GM23338 (cell line): Measurements from ENCODE around the gene RALGPS1. TPM values are rescaled to one million over a fixed set of nuclear protein-coding genes. Genes with fewer than 3 reads are reported as not detected.

Experiments
- ATAC-seq: fragments of 200-7000 bp; cut with Tn5 transposase; 3 replicates; pipeline ENCODE4 v1.9.1; 2020
- DNase-seq: peaks from one replicate; pipeline ENCODE4 v3.0.0-alpha.2; 2015; ENCODE audit warnings: low spot score
- H2AFZ ChIP-seq: fragments of 200-600 bp; sonication (generic); 2 replicates; pipeline ENCODE4 v1.8.0; 2016; ENCODE audit warnings: antibody characterized with exemption, mild to moderate bottlenecking, moderate library complexity
- H3F3A ChIP-seq: fragments of 200-600 bp; sonication (generic); replicated peaks from 2 replicates; pipeline ENCODE4 v1.8.0; 2017; ENCODE audit warnings: antibody characterized with exemption, mixed run types, low read depth
- H3K27ac ChIP-seq: fragments of 200-600 bp; sonication (generic); 2 replicates; pipeline ENCODE4 v1.6.1; 2016; ENCODE audit warnings: low read depth
- H3K27me3 ChIP-seq: fragments of 200-600 bp; sonication (generic); 2 replicates; pipeline ENCODE4 v1.8.0; 2016; ENCODE audit warnings: mild to moderate bottlenecking, mixed run types, moderate library complexity; ENCODE audit not compliant: insufficient read depth
- H3K36me3 ChIP-seq: fragments of 200-600 bp; sonication (generic); 2 replicates; pipeline ENCODE4 v1.8.0; 2016; ENCODE audit warnings: mild to moderate bottlenecking; ENCODE audit not compliant: insufficient read depth
- H3K4me1 ChIP-seq: fragments of 200-600 bp; sonication (generic); 2 replicates; pipeline ENCODE4 v1.8.0; 2016; ENCODE audit warnings: mild to moderate bottlenecking, moderate library complexity; ENCODE audit not compliant: insufficient read depth
- H3K4me2 ChIP-seq: fragments of 200-600 bp; sonication (generic); 2 replicates; pipeline ENCODE4 v1.7.1; 2017; ENCODE audit warnings: mixed run types
- H3K4me3 ChIP-seq: fragments of 200-600 bp; sonication (generic); 2 replicates; pipeline ENCODE4 v1.6.1; 2016; ENCODE audit warnings: mixed run types
- H3K79me2 ChIP-seq: fragments of 200-600 bp; sonication (generic); replicated peaks from 2 replicates; pipeline ENCODE4 v1.8.0; 2017; ENCODE audit warnings: mild to moderate bottlenecking; ENCODE audit not compliant: insufficient read depth
- H3K9me2 ChIP-seq: fragments of 200-600 bp; sonication (generic); 2 replicates; pipeline ENCODE4 v1.8.0; 2017; ENCODE audit not compliant: insufficient read depth
- H4K20me1 ChIP-seq: fragments of 200-600 bp; sonication (generic); replicated peaks from 2 replicates; pipeline ENCODE4 v1.8.0; 2017; ENCODE audit warnings: mild to moderate bottlenecking; ENCODE audit not compliant: insufficient read depth
- H3K27ac Mint-ChIP-seq: 2 replicates; pipeline ENCODE4 v1.8.0; 2020; ENCODE audit warnings: inconsistent platforms, mild to moderate bottlenecking, moderate library complexity, mixed read lengths
- H3K27me3 Mint-ChIP-seq: 3 replicates; pipeline ENCODE4 v1.8.0; 2022; ENCODE audit warnings: low read depth, mild to moderate bottlenecking, moderate library complexity, mixed read lengths, inconsistent platforms; ENCODE audit not compliant: insufficient read depth, poor library complexity
- H3K36me3 Mint-ChIP-seq: 3 replicates; pipeline ENCODE4 v1.8.0; 2021; ENCODE audit warnings: low read depth, mild to moderate bottlenecking, inconsistent platforms, moderate library complexity, mixed read lengths
- H3K4me1 Mint-ChIP-seq: 3 replicates; pipeline ENCODE4 v1.8.0; 2020; ENCODE audit warnings: mild to moderate bottlenecking, inconsistent platforms, mixed read lengths
- H3K4me3 Mint-ChIP-seq: 3 replicates; pipeline ENCODE4 v1.8.0; 2021; ENCODE audit warnings: moderate library complexity, mild to moderate bottlenecking, inconsistent platforms, mixed read lengths
- H3K9me3 Mint-ChIP-seq: 3 replicates; pipeline ENCODE4 v1.8.0; 2020; ENCODE audit warnings: moderate library complexity, mild to moderate bottlenecking, inconsistent platforms, mixed read lengths
- CREB1 ChIP-seq: fragments of 250-450 bp; sonication (Bioruptor Pico); IDR thresholded peaks from 2 replicates; pipeline ENCODE4 v1.5.0; 2020; ENCODE audit warnings: low read depth, mild to moderate bottlenecking, moderate library complexity
- CTCF ChIP-seq, 2 experiments: fragments of 200-600 bp in 1 of 2; sonication (generic) in 1 of 2; conservative IDR thresholded peaks; 2 replicates each; pipeline versions ENCODE4 v1.5.1 to v1.6.1; 2016 to 2017; ENCODE audit warnings: antibody characterized with exemption in 2 of 2, low read depth in 2 of 2, mild to moderate bottlenecking in 2 of 2, moderate library complexity in 1 of 2
- ETS1 ChIP-seq: IDR thresholded peaks from 2 replicates; pipeline ENCODE4 v1.6.1; 2016; ENCODE audit warnings: antibody characterized with exemption
- EZH2 ChIP-seq: fragments of 200-600 bp; sonication (generic); IDR thresholded peaks from one replicate; pipeline ENCODE4 v1.8.0; 2017; ENCODE audit warnings: antibody characterized with exemption, mild to moderate bottlenecking, low read depth; ENCODE audit not compliant: unreplicated experiment
- EZH2phosphoT487 ChIP-seq: fragments of 200-600 bp; sonication (generic); IDR thresholded peaks from one replicate; pipeline ENCODE4 v1.8.1; 2018; ENCODE audit warnings: antibody characterized with exemption; ENCODE audit not compliant: unreplicated experiment
- JUNB ChIP-seq: IDR thresholded peaks from one replicate; pipeline ENCODE4 v1.6.1; 2016; ENCODE audit warnings: antibody characterized with exemption; ENCODE audit not compliant: unreplicated experiment
- NANOG ChIP-seq: IDR thresholded peaks from 2 replicates; pipeline ENCODE4 v1.6.1; 2016; ENCODE audit warnings: antibody characterized with exemption, borderline replicate concordance
- POLR2AphosphoS5 ChIP-seq: IDR thresholded peaks from 2 replicates; pipeline ENCODE4 v1.6.1; 2016; ENCODE audit warnings: antibody characterized with exemption, low read depth
- REST ChIP-seq: IDR thresholded peaks from one replicate; pipeline ENCODE4 v1.6.1; 2018; ENCODE audit warnings: antibody characterized with exemption; ENCODE audit not compliant: unreplicated experiment
- STAT1 ChIP-seq: IDR thresholded peaks from one replicate; pipeline ENCODE4 v1.6.1; 2016; ENCODE audit warnings: antibody characterized with exemption; ENCODE audit not compliant: unreplicated experiment
- ZNF114 ChIP-seq: fragments of 250-450 bp; sonication (Bioruptor Pico); IDR thresholded peaks from 2 replicates; pipeline ENCODE4 v1.5.0; 2020; ENCODE audit warnings: mild to moderate bottlenecking, moderate library complexity
- ZNF331 ChIP-seq: fragments of 250-450 bp; sonication (Bioruptor Pico); IDR thresholded peaks from 2 replicates; pipeline ENCODE4 v1.5.0; 2020; ENCODE audit warnings: low read depth, mild to moderate bottlenecking, moderate library complexity
- ZNF462 ChIP-seq: fragments of 250-450 bp; sonication (Bioruptor Pico); IDR thresholded peaks from 2 replicates; pipeline ENCODE4 v1.5.0; 2020; ENCODE audit warnings: mild to moderate bottlenecking, moderate library complexity
- polyA plus RNA-seq: library from polyadenylated mRNA; unstranded; fragments of >200 nt; fragmentation: Nextera tagmentation; extraction: Ambion mirVana; gene quantifications from 2 replicates; pipeline ENCODE4 v1.2.1, GENCODE V29; 2016
- total RNA-seq: library from RNA; depleted of rRNA; stranded (reverse); fragments of >200 nt; shearing (Covaris generic); gene quantifications from 2 replicates; pipeline ENCODE4 v1.2.3, GENCODE V29; 2014

The RALGPS1 gene
- total and polyA plus RNA-seq, 2 experiments from 2014 or later: 18.2 to 57.1 TPM

- Histone ChIP-seq H3K27ac (no peak overlapping the region), H3K4me2 (no peak overlapping the region), H3K36me3 (no peaks in the 10 kb centered on the region), H3K79me2 (no peaks in the 10 kb centered on the region), H3F3A (no peaks in the 10 kb centered on the region), H3K4me3 (no peak overlapping the region), H3K4me1 (no peaks in the 10 kb centered on the region), H2AFZ (no peak overlapping the region), H3K9me2 (no peaks in the 10 kb centered on the region), H3K27me3 (no peaks in the 10 kb centered on the region), H4K20me1 (0 out of 2 replicates have a peak, but pooled peaks cover 5% of the 10 kb centered on the region)
- no peak for TF ChIP-seq CTCF (conservative IDR thresholded peaks at IDR 0.05; ENCODE audit: low read depth in 2 of 2)
- no peak for TF ChIP-seq STAT1
- no peak for TF ChIP-seq NANOG
- TF ChIP-seq JUNB: no peak
- TF ChIP-seq REST: no peak
- TF ChIP-seq EZH2: no peak
- no peak for TF ChIP-seq POLR2AphosphoS5
- TF ChIP-seq ZNF462: no peak
- TF ChIP-seq ZNF331 (CRISPR knock-in tag): no peak
- TF ChIP-seq ETS1: no peak
- no peak for TF ChIP-seq ZNF114 (CRISPR knock-in tag)
- TF ChIP-seq EZH2phosphoT487: no peak
- TF ChIP-seq CREB1 (CRISPR knock-in tag): no peak
- peaks cover 19% of the 10 kb centered on the region for H3K27me3 Mint-ChIP-seq
- ATAC-seq: no peak
- H3K4me3 Mint-ChIP-seq: no peak overlapping the region
- no peaks in the 10 kb centered on the region for H3K36me3 Mint-ChIP-seq
- H3K9me3 Mint-ChIP-seq: no peaks in the 10 kb centered on the region; the same call in 2 of the 3 replicates
- H3K27ac Mint-ChIP-seq: no peak overlapping the region
- H3K4me1 Mint-ChIP-seq: peaks cover 4% of the 10 kb centered on the region; the same call in 2 of the 3 replicates
- no peak for DNase-seq
These were observed 174.4 kb downstream of the RALGPS1 start for GRCh38 chr9:127088724-127089615.
